HG03045 (cell line): Measurements from ENCODE around the gene RCSD1.
A peak's percentile ranks its signal among the peaks of the same experiment; 100 is the strongest.

Experiments
- ATAC-seq: cut with Tn5 transposase; IDR thresholded peaks from one replicate; pipeline ENCODE4 v1.9.1; 2021; ENCODE audit warnings: mild to moderate bottlenecking, moderate library complexity; ENCODE audit not compliant: unreplicated experiment

The RCSD1 gene

GRCh38 chr1:167683226-167683625 is 53.2 kb downstream of the RCSD1 start:
- ATAC-seq = no peak

GRCh38 chr1:167683641-167684502 is 53.8 kb downstream of the RCSD1 start:
- ATAC-seq = no peak

- ATAC-seq = no peak
Observed at GRCh38 chr1:167685844-167686243, 55.8 kb downstream of the RCSD1 start.

GRCh38 chr1:167687919-167688519 is 58.0 kb downstream of the RCSD1 start:
- no peak for ATAC-seq

GRCh38 chr1:167689567-167689920 is 59.5 kb downstream of the RCSD1 start:
- ATAC-seq = no peak

GRCh38 chr1:167690053-167690452 is 60.0 kb downstream of the RCSD1 start:
- no peak for ATAC-seq

GRCh38 chr1:167693425-167694045 is 63.5 kb downstream of the RCSD1 start:
- no peak for ATAC-seq

- ATAC-seq = no peak
Observed at GRCh38 chr1:167694691-167695090, 64.7 kb downstream of the RCSD1 start.

GRCh38 chr1:167695147-167695546 is 65.1 kb downstream of the RCSD1 start:
- ATAC-seq = no peak

- ATAC-seq = no peak
Observed at GRCh38 chr1:167695756-167696561, 65.9 kb downstream of the RCSD1 start.

- ATAC-seq = no peak
Observed at GRCh38 chr1:167697667-167698141, 67.7 kb downstream of the RCSD1 start.

GRCh38 chr1:167698313-167698712 is 68.3 kb downstream of the RCSD1 start:
- ATAC-seq = no peak

GRCh38 chr1:167701510-167701909 is 71.5 kb downstream of the RCSD1 start:
- no peak for ATAC-seq

GRCh38 chr1:167703557-167703956 is 73.5 kb downstream of the RCSD1 start:
- no peak for ATAC-seq

- no peak for ATAC-seq
Observed at GRCh38 chr1:167704715-167705114, 74.7 kb downstream of the RCSD1 start.

- ATAC-seq = no peak
Observed at GRCh38 chr1:167705250-167705649, 75.2 kb downstream of the RCSD1 start.

- ATAC-seq = no peak
Observed at GRCh38 chr1:167706363-167706762, 76.3 kb downstream of the RCSD1 start.

- ATAC-seq = peak; percentile 38
Observed at GRCh38 chr1:167706931-167707877, 77.2 kb downstream of the RCSD1 start.

- ATAC-seq = no peak
Observed at GRCh38 chr1:167707942-167708341, 77.9 kb downstream of the RCSD1 start.

GRCh38 chr1:167708940-167709389 is 78.9 kb downstream of the RCSD1 start:
- ATAC-seq = peak; percentile 35
